Measurements from ENCODE around the gene MYF5.
"Not testable (repeated sequence)": the region's sequence is repeated elsewhere in the genome, so short reads cannot be mapped to it uniquely, and the experiment has no call there.

MYF5 gene

DNA sequence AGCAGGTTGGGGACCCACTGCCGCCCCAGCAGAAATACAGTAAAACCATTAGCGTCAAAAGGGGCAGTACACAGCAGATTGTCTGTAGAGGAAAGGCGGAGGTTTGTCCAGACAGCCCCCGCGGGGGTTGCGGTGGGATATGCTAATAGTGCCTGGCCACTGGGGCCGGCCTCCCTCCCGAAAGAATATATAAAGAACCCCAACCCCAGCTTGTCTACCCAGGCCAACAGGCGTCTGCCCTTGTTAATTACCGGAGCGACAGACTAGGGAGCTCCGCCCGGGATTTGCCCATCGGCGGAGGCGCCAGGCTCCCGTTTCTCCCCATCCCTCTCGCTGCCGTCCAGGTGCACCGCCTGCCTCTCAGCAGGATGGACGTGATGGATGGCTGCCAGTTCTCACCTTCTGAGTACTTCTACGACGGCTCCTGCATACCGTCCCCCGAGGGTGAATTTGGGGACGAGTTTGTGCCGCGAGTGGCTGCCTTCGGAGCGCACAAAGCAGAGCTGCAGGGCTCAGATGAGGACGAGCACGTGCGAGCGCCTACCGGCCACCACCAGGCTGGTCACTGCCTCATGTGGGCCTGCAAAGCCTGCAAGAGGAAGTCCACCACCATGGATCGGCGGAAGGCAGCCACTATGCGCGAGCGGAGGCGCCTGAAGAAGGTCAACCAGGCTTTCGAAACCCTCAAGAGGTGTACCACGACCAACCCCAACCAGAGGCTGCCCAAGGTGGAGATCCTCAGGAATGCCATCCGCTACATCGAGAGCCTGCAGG, at the start of gene MYF5:
TSS of gene MYF5 (plus strand) at position 217 of the 774 bp plus-strand sequence. CDS start at position 369, 152 bp downstream.
- DNase-seq (ENCODE audit: low read depth in 2 of 2) = no peak

DNA sequence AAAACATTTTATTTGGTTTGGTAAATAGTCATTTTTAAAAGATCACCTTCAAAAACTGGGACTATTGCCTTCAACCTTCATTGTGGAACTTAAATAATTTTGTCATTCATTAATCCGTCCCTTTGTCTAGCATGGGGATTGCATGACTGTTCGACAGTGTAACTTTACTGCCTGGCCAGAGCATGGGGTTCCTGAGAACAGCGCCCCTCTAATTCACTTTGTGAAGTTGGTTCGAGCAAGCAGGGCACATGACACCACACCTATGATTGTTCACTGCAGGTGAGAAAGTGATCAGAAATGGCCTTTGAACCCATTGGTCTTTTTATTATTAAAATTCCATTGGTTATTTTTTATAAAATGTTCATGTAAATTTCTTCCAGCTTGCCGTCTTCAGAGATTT, 46.5 kb upstream of the MYF5 start:
- DNase-seq (ENCODE audit: low read depth in 2 of 2) = no peak

DNA sequence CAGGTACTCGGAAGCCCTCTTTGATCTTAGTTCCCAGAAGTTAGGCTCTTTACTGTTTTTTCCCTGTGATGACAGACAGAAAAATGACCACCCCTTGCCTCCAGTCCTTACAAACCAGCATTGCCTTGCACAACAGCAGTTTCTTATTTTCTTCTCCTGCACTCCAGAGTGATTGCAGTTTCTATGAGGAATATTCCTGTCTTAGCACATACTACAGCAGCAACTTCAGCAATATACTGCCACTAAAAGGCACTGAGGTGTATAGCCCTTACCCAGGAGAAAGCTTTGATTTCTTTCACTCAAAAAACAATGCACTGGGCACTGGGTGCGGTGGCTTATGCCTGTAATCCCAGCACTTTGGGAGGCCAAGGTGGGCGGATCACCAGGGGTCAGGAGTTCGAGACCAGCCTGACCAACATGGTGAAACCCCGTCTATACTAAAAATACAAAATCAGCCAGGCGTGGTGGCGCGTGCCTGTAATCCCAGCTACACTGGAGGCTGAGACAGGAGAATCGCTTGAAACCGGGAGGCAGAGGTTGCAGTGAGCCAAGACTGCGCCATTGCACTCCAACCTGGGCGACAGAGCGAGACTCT, 40.6 kb upstream of the MYF5 start:
- not testable (repeated sequence) for DNase-seq (ENCODE audit: low read depth in 2 of 2)

DNA sequence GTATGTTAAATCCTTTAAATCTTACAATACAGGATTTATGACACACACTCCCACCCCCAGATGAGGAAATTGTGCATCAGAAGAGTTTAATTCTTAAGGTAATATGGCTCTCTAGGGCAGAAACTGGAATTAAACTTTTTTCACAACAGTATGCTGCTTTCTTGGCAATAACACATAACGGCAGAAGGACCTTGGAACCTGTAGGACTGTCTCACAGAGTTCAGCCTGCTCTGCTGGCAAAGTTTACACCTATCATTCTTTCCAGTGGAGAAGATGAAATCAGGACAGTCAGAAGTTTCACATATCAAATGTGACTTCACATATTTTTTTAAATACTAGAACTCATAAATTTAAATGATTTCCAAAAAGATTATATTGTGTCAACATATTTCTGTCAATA, 39.9 kb upstream of the MYF5 start:
- DNase-seq (ENCODE audit: low read depth in 2 of 2) = no peak

DNA sequence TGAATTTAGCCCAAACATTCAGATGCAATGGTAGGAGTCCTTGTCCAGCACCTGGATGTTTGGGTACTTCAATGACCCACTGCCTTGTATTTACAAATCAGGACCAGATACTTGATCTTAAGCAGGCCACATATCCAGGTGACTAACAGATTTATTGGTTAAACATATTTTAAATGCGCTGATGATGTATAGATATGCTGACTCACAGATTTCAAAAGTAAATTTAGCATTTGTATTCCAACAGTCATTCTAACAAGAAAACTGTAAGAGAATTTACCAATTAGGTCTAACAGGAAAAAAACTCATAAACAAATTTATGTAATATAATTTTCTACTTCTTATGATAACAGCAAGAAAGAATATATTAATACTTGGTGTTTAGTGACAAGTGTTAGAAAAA, 38.7 kb upstream of the MYF5 start:
- no peak for DNase-seq (ENCODE audit: low read depth in 2 of 2)

DNA sequence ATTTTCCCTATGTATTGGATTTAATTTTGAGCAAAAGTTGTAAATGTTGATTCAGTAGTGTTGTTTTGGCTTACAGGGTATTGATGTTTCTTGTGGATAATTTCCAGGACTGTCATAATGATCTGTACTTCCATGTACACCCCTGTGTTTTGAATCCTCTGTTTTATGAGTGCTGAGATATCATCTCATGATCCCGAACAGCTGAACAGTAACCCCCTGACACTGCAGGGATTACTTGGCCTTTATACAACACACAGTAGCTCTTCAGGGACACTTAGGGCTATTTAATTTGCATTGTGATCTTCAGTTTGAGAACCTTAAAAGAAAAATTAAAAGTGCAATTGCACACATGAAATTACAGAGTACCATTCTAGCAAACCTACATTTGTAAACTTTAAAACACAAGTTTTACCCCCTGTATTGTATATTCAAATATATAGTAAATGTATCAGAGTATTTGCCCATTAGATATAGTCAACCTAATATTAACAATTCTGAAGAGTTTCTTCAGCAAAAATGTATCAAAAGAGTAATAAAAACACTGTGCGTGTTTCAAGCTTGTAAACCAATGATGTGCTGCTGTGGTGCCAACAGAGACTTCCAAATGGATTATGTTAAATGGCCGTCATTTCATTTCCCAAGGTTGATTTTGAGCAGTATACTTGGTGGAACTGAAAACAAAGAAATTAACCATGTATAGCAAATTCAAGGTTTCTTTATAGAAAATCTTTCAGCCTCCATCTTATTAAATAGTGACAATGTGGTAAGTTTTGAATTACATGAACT, 37.2 kb upstream of the MYF5 start:
- DNase-seq (ENCODE audit: low read depth in 2 of 2) = no peak

DNA sequence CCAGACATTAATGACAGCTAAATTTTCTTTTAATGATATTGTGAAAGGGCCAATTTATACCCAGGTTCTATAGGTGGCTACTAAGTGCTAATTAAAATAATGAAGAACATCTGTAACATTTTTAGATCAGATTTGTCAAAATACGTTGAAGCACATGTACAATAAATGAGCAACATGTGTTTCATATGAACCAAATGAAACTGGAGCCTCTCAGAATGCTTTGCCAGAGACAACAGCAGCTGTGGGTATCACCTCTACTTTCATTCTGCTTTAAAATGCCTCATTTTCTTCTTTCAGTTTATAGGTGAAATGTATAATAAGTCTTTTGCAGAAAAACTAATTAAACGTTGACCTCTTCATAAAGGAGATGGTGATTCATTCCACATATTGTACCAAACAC, 35.4 kb upstream of the MYF5 start:
- DNase-seq (ENCODE audit: low read depth in 2 of 2) = no peak

DNA sequence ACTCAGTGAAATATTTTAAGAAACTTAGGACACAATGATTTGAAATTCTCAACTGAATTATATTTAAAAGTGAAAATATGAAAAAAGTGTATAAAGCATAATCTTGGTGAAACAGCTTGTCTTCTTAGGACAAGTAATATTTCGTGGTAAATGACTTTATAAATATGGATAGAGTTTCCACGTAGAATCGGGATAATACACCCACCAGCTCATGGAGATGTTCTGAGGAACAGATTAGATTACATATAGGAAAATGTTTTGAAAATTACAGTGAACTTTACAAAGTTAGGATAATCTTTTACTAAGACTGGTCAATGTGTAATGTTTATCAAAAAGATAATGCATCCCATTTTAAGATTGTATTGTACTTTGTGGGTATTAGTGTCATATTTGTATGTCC, 34.9 kb upstream of the MYF5 start:
- no peak for DNase-seq (ENCODE audit: low read depth in 2 of 2)

DNA sequence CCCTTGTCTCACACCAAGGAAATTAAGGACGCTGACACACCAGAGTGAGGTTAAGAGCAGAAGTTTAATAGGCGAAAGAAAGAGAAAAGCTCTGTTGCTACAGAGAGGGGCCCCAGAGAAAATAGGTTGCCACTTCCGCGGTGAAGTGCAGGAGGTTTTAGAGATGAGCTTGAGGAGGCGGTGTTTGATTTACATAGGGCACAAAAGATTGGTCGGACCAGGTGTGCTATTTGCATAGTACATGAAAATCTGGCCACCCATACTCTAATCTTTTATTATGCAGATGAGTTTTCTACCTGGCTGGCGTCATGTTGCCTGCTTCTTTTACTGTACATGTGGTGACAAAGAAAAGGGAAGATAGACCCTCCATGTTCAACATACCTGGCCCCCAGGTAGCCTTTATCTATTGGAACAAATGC, 32.6 kb upstream of the MYF5 start:
- no peak for DNase-seq (ENCODE audit: low read depth in 2 of 2)

DNA sequence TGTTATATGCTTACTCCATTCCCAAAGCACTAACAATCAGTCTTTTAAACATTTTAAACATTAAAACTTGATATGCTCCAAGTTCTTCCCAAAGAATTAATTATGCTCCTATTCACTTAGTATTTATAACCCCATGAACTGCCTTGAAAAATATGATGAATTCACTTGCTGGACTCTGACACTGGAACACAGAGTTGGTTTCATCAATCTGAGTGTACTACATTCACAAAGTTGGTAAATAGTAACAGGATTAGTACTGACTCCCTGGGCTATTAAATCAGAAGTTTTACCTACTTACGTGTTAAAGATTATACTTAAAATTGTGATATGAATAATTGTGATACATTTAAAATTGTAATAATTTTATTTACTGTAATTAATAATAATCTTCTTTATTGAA, 26.6 kb upstream of the MYF5 start:
- DNase-seq (ENCODE audit: low read depth in 2 of 2) = no peak

DNA sequence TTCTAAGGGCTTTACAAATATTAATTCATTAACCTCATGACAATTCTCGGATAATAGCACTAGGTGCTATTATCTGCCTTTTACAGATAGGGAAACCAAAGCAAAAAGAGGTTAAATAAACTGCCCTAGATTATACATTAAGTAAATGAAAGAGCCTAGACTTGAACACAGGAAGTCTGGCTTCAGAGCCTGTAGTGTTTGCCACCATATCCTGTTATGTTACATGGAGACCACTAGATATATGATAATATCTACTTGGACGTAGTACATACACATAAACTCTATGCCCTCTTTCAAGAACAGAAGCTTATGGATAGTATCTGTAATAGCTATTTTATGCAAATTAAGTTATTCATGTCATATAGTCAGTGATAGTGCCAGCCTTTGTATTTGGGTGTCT, 26.2 kb upstream of the MYF5 start:
- DNase-seq (ENCODE audit: low read depth in 2 of 2) = no peak

DNA sequence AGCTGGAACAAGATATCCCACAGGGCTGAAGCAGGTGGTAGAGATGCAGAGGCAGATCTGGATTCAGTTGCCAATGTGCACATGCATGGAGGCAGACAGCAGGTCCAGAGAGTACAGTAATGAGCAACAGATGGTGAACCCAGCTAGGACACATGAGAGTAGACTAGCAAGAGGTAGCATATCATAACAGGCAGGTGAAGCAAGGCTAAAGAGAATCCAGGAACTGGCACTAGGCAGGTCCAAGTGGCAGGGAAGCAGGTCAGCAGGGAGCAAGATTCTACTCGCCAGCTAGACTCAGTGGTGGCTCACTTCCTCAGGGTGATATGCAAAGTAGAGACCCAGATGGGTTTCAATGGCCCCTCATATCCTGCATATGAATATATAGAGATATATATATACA, 24.6 kb upstream of the MYF5 start:
- no peak for DNase-seq (ENCODE audit: low read depth in 2 of 2)

DNA sequence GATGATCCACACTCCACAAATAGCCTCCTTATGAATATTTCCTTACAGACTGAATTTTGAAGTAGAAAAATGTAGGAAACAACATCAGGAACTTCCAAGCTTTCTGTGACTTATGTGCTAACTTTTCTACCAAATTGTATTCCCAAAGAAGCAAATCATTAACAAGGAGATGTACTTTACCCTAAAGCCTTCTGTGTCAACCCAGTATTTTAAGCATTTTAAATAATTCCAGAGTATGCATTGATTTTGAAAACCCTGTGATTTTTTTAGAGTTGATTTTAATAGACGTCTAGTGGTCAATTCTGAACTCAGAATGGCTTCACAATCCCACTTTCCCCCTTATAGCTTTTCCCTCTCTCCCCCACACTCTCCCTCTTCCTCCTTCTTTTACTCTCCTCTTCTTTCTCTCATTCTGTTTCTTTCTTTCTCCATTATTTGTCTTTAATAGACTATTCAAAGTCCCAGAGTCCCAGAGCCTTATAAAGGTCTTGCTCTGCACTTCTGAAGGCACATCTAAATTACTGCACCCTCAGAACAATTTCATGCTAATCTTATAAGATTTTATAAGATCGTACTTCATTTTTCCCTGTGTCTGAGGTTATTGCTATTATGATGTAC, 19.3 kb upstream of the MYF5 start:
- DNase-seq (ENCODE audit: low read depth in 2 of 2) = no peak

DNA sequence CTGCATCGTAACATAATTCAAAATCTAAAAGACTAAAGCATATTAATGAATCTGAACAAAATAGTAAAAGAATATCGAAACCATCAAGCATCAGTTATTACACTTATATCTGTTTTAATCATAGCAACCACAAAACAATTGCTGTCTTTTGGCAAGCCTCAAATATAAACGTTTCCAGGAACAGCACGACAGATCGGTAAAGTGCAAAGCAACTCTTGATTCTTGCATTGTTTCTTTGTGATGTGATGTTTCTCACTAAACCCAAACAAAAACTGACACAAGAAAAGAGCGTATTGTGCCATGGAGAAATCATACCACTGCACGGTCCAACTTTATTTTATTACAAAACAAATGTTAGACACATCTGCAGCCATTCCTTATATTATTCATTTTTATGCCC, 18.5 kb upstream of the MYF5 start:
- no peak for DNase-seq (ENCODE audit: low read depth in 2 of 2)

DNA sequence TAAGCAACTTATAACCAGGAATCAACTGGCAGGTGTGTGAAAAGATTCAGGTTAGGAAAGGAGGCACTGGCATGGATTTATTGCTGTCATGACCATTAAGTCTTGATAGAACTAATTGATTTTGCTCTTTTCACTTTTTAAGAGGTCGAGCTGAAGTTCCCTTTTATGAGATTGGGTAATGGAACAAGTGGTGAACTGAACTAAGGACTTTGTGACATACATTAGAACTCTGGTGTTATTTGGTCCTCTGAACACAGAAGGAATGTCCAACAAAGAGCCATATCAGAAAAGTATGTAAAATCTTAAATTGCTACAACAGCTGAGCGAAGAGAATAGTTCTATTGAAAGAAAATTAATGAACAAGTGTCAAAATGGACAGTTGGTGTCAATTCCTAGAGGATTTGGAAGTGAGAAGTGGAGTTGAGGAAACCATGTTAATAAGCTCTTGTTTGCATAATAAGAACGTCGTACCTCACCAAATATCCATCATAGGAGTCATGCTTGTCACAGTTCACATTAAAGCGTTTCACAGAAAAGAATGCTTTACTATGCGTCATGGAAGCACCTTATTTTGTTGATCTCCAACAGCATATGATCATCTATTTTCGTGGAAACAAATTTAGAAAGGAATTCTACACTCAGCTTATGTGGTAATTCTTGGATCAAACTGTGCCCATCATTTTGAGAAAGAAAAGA, 17.7 kb upstream of the MYF5 start:
- DNase-seq (ENCODE audit: low read depth in 2 of 2) = no peak

DNA sequence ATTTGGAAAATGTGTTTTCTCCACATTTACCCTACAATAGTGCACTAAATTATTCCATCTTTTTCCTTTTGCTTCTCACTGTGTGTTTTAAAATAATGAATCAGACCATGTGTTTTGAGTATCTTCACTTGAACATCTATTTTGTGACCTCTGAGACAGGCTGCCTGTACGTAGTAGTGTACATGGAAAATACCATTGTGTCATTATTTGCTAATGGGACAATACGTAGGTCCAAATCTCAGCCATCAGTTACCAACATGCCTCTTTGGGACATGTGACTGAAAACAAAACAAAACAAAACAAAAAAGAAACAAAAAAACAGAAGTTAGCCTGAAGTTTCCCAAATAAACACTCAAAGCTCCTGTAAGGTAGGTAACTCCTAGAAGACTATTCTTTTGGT, 16.4 kb upstream of the MYF5 start:
- no peak for DNase-seq (ENCODE audit: low read depth in 2 of 2)

DNA sequence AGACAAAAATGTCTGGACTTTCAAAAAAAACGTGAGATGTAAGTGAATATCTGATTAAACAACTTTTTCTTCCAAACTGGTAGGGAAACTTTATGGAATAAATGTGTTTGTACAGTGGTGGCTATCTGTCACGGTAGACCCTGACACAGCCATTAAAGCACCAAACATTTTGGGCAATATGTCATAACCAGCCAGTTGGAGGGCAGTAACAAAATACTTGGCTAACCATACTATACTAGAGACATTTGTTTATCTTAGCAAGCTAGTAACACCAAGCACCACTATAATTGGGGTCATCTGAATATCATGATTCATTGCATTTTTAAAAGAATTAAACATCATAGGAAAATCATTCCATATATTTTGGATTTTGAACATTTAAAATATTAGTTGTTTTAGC, 15.3 kb upstream of the MYF5 start:
- no peak for DNase-seq (ENCODE audit: low read depth in 2 of 2)

DNA sequence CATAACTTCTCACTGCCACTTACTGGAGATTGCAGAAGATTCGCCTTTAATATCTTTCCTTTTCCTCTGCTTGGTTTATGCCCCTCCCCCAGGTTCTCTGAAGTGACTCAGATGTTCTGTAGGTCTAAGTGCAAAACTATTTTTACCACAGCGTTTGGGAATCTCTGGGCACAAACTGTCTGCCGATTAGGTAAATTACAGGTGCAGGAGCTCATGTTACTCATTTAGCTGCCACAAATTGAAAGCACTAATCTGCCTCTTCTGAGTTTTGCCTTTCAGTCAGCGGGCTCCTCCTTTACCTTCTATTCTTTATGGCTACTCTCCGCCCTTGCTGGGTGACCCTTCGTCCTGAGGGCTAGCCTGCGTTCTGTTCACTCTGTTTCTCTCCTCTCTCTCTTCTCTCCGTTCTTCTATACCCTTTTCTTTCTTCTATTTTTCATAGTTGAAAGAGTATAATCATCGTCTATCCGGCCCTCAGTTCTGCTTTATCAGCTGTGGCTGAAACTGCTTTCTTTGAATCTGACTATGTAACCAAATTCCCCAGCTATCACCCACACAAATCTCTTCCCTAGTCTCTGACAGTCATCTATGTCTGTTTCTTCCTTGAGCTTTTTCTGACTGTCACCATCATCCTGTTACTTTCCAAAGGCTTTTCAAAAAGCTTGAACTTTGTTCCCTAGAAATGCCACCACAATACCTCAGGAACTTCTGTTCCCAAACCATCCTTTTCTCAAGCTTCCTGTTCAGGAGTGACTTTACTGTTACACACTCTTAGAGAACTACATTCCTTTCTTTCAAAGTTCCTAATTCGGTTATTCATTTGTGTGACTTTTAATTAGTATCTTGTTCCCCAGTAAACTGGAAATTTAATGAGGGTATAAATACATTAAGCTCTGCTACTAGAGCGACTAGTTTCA, 13.6 kb upstream of the MYF5 start:
- DNase-seq (ENCODE audit: low read depth in 2 of 2) = no peak

DNA sequence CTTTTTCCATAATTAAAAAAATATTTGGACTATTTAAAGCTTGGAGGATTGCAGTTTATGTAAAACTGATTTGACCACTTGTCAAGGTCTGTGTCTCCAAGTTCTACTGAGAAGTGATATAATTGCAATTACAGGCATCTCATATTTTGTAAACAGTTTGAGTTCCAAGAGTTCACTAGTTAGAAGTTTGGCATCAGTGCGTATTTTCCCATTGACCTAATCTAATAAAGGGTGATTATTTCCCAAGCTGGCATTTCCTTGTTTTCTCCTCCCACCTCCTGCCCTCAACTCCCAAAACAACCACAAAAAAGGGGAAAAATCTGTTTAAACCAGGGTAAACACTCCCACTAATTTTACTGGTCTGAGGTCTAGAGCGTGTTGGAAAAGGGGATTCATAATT, 12.3 kb upstream of the MYF5 start:
- DNase-seq (ENCODE audit: low read depth in 2 of 2) = no peak

DNA sequence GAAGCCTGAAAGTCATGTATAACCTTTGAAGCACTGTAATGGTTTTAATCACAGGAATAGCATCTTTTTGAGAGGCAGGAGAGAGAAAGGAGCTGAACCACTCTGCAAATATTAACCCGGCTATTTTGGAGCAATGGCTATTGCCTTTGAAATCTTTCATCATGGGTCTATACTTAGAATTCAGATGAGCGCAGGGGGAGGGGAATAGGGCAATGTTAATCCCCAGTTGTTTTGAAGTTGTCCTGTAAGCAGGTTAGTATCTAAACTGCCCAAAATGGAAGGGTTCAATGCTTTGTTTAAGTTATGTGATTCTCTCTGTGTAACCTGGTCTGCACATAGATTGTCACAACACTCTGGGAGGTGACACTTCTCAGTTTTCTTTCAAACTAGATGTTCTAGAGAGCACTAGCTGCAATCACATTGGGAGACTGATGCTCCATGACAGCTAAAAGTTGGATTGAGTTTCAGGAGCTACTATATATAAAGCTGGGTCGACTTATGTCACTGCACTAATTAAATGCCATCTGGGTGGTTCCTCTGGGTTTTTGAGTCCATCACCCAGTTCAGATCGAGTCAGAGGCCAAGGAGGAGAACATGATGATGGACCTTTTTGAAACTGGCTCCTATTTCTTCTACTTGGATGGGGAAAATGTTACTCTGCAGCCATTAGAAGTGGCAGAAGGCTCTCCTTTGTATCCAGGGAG, 9.4 kb upstream of the MYF5 start, which contains the start of gene MYF6:
TSS of gene MYF6 (plus strand) at position 509 of the 704 bp plus-strand sequence. CDS start at position 595, 86 bp downstream.
- DNase-seq (ENCODE audit: low read depth in 2 of 2) = no peak

Measured in stimulated activated CD8-positive, alpha-beta memory T cell treated with anti-CD3 and anti-CD28 coated beads, Interleukin-15, amount 100 ng/mL, for 48 hours (primary cell).